Measurements from ENCODE around the gene TMEM88.
A peak's percentile ranks its signal among the peaks of the same experiment; 100 is the strongest.

The TMEM88 gene

GRCh38 chr17:7823581-7824001 is 31.3 kb upstream of the TMEM88 start:
- Histone ChIP-seq H3K4me3 (no peak overlapping the region), H3K27ac (no peak overlapping the region)
- TF ChIP-seq CTCF (IDR thresholded peaks at IDR 0.05): no peak
- no peak for DNase-seq (ENCODE audit: low spot score)

GRCh38 chr17:7824021-7824924 is 30.6 kb upstream of the TMEM88 start:
- TF ChIP-seq CTCF (IDR thresholded peaks at IDR 0.05): no peak
- no peak overlapping the region for H3K27ac ChIP-seq
- DNase-seq (ENCODE audit: low spot score): no peak
- H3K4me3 ChIP-seq: no peak overlapping the region

- H3K4me3 ChIP-seq: no peak overlapping the region
- TF ChIP-seq CTCF (IDR thresholded peaks at IDR 0.05): no peak
- H3K27ac ChIP-seq: no peak overlapping the region
- DNase-seq (ENCODE audit: low spot score): no peak
Measured at GRCh38 chr17:7825206-7825990, 29.5 kb upstream of the TMEM88 start.

- Histone ChIP-seq H3K27ac (no peak overlapping the region), H3K4me3 (no peak overlapping the region)
- peak; percentile 66 for DNase-seq (ENCODE audit: low spot score)
- no peak for TF ChIP-seq CTCF (IDR thresholded peaks at IDR 0.05)
Measured at GRCh38 chr17:7830616-7831015, 24.2 kb upstream of the TMEM88 start.

GRCh38 chr17:7831233-7831632 is 23.6 kb upstream of the TMEM88 start:
- H3K27ac ChIP-seq: no peak overlapping the region
- no peak overlapping the region for H3K4me3 ChIP-seq
- DNase-seq (ENCODE audit: low spot score): no peak
- TF ChIP-seq CTCF (IDR thresholded peaks at IDR 0.05): no peak

- no peak for TF ChIP-seq CTCF (IDR thresholded peaks at IDR 0.05)
- no peak overlapping the region for H3K27ac ChIP-seq
- H3K4me3 ChIP-seq: no peak overlapping the region
- DNase-seq (ENCODE audit: low spot score): no peak
Measured at GRCh38 chr17:7832431-7832830, 22.4 kb upstream of the TMEM88 start.

All from coronary artery (tissue), 2 donors.